PC-3 (cell line): ENCODE results near the gene DIRAS3. TPM values are rescaled to one million over a fixed set of nuclear protein-coding genes. Genes with fewer than 3 reads are reported as not detected.
"Not testable (repeated sequence)": the region's sequence is repeated elsewhere in the genome, so short reads cannot be mapped to it uniquely, and the experiment has no call there.

ENCODE experiments used
- ATAC-seq: fragments of 200-7000 bp; cut with Tn5 transposase; 2 replicates; pipeline ENCODE4 v1.9.1; 2020; ENCODE audit warnings: mild to moderate bottlenecking, moderate library complexity
- BruUV-seq: library from RNA; stranded (reverse); fragments of 400-500 nt; replicated peaks from 2 replicates; lab custom pipeline; 2021; lab: Mats Ljungman, UMichigan
- CTCF ChIA-PET: fragments of 300-600 bp; sonication (Branson Sonifier 250); formaldehyde crosslinking; loops from one replicate; lab custom pipeline; 2022; ENCODE audit warnings: antibody characterized with exemption; lab: Charles Lee
- POLR2A ChIA-PET: fragments of 300-600 bp; sonication (Branson Sonifier 250); formaldehyde crosslinking; loops from one replicate; lab custom pipeline; 2022; ENCODE audit warnings: antibody characterized with exemption; ENCODE audit not compliant: unreplicated experiment; lab: Charles Lee
- DNase-seq: peaks from one replicate; pipeline ENCODE4 v3.0.0-alpha.2; 2015
- H2AFZ ChIP-seq: fragments of 300-600 bp; sonication (generic); 2 replicates; pipeline ENCODE4 v1.6.0; 2016; ENCODE audit warnings: antibody characterized with exemption, low read length
- H3F3A ChIP-seq: fragments of 300-600 bp; sonication (generic); one replicate; pipeline ENCODE4 v1.6.0; 2017; ENCODE audit warnings: antibody characterized with exemption, low read length, control low read depth, mild to moderate bottlenecking; ENCODE audit not compliant: unreplicated experiment
- H3K27ac ChIP-seq: fragments of 300-600 bp; sonication (generic); 2 replicates; pipeline ENCODE4 v1.5.1; 2016; ENCODE audit warnings: mild to moderate bottlenecking, low read length
- H3K27me3 ChIP-seq: fragments of 300-600 bp; sonication (generic); 2 replicates; pipeline ENCODE4 v1.6.1; 2016; ENCODE audit warnings: low read length, mixed read lengths
- H3K36me3 ChIP-seq: fragments of 300-600 bp; sonication (generic); 2 replicates; pipeline ENCODE4 v1.6.1; 2016; ENCODE audit warnings: low read depth, mixed run types, low read length, mixed read lengths
- H3K4me1 ChIP-seq: fragments of 300-600 bp; sonication (generic); 2 replicates; pipeline ENCODE4 v1.5.1; 2016; ENCODE audit warnings: low read length; ENCODE audit not compliant: insufficient read depth
- H3K4me2 ChIP-seq: fragments of 300-600 bp; sonication (generic); 2 replicates; pipeline ENCODE4 v1.6.0; 2016; ENCODE audit warnings: low read length
- H3K4me3 ChIP-seq: fragments of 300-600 bp; sonication (generic); 2 replicates; pipeline ENCODE4 v1.5.1; 2016; ENCODE audit warnings: mild to moderate bottlenecking, low read length, mixed read lengths
- H3K79me2 ChIP-seq: fragments of 300-600 bp; sonication (generic); 2 replicates; pipeline ENCODE4 v1.6.1; 2017; ENCODE audit warnings: low read length, mixed read lengths
- H3K9ac ChIP-seq: fragments of 300-600 bp; sonication (generic); 2 replicates; pipeline ENCODE4 v1.6.0; 2016; ENCODE audit warnings: mild to moderate bottlenecking, low read length
- H3K9me2 ChIP-seq: fragments of 300-600 bp; sonication (generic); replicated peaks from 2 replicates; pipeline ENCODE4 v1.6.1; 2016; ENCODE audit warnings: mixed run types, low read length, mixed read lengths
- H3K9me3 ChIP-seq: fragments of 300-600 bp; sonication (generic); 2 replicates; pipeline ENCODE4 v1.6.1; 2016; ENCODE audit warnings: low read length, mixed read lengths
- H4K20me1 ChIP-seq: fragments of 300-600 bp; sonication (generic); 2 replicates; pipeline ENCODE4 v1.6.1; 2016; ENCODE audit warnings: low read length, mixed read lengths
- EZH2 ChIP-seq: fragments of 300-600 bp; sonication (generic); IDR thresholded peaks from one replicate; pipeline ENCODE4 v1.6.1; 2017; ENCODE audit warnings: antibody characterized with exemption, mild to moderate bottlenecking, low read length; ENCODE audit not compliant: unreplicated experiment
- EZH2phosphoT487 ChIP-seq: fragments of 300-600 bp; sonication (generic); IDR thresholded peaks from 2 replicates; pipeline ENCODE4 v1.6.1; 2018; ENCODE audit warnings: mild to moderate bottlenecking, antibody characterized with exemption, low read length, borderline replicate concordance
- intact Hi-C: fragments of 100-400 bp; cut with micrococcal nuclease; formaldehyde crosslinking; loops from 2 replicates; pipeline ENCODE4 v1.9.0; 2023
- total RNA-seq: library from RNA; depleted of rRNA; stranded (reverse); fragments of >200 nt; gene quantifications from 2 replicates; pipeline ENCODE4 v1.2.3, GENCODE V29; 2014
- TF ChIP-seq, protein P1 (sequence below): fragments of 300-600 bp; sonication (generic); conservative IDR thresholded peaks from 2 replicates; pipeline ENCODE4 v1.5.1; 2017; ENCODE audit warnings: antibody characterized with exemption, low read depth, mild to moderate bottlenecking, low read length

The DIRAS3 gene
- total RNA-seq, 1 experiment from 2014 or later: not detected

DNA sequence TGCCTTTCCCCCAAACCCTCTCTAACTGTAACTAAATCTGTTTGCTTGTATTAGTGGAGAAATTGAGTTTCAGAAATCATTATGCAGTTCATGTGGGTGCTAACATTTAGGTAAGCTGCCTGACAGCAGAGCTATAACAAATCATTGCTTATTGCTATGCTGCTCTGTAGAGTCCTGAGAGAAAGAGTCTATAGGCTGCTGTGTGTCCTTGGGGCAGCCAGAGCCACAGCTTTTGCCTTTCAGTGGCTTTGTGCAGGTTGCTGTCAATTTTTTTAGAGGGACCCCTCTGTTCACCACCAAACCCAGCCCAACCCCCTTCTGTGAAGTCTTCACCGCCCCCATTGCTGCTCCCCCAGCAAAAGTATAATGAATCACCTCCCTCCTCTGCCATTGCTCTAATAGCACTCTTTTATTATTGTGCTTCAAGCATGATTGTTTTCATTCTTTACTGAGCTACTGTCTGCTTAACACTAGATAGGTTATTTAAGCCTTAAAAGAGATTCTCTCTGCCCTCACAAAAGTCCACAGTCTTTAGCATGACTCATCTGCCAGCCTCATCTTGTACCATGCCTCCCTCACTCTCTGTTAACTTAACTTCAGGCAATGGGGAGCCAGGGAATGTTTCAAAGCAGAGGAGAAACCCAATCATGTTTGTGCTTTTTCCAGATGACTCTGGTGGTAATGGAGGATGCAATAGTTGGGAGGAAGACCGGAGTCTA lies 38.6 kb downstream of the DIRAS3 start:
- ChIA-PET CTCF (interaction anchor here (1.1 kb wide), 1 partner anchor 158 kb away, joined by 5 read pairs; no protein-coding TSS in a partner anchor), POLR2A (no interaction called here)
- no peak overlapping the region for H3K9ac ChIP-seq
- H3K27ac ChIP-seq: no peak overlapping the region
- H3K9me3 ChIP-seq: no peaks in the 10 kb centered on the region
- no peaks in the 10 kb centered on the region for H3F3A ChIP-seq
- no peak overlapping the region for H3K4me3 ChIP-seq
- H3K27me3 ChIP-seq: no peaks in the 10 kb centered on the region
- H3K4me2 ChIP-seq: no peak overlapping the region
- no peaks in the 10 kb centered on the region for H3K4me1 ChIP-seq
- H3K36me3 ChIP-seq: no peaks in the 10 kb centered on the region
- no TSS peak for BruUV-seq
- no peaks in the 10 kb centered on the region for H3K79me2 ChIP-seq
- DNase-seq: no peak
- intact Hi-C loops: loop anchor here (2.0 kb wide), 1 partner anchor 99 kb away; no protein-coding TSS in a partner anchor
- TF ChIP-seq EZH2phosphoT487: no peak
- TF ChIP-seq EZH2: no peak
- TF ChIP-seq, protein P1, sequence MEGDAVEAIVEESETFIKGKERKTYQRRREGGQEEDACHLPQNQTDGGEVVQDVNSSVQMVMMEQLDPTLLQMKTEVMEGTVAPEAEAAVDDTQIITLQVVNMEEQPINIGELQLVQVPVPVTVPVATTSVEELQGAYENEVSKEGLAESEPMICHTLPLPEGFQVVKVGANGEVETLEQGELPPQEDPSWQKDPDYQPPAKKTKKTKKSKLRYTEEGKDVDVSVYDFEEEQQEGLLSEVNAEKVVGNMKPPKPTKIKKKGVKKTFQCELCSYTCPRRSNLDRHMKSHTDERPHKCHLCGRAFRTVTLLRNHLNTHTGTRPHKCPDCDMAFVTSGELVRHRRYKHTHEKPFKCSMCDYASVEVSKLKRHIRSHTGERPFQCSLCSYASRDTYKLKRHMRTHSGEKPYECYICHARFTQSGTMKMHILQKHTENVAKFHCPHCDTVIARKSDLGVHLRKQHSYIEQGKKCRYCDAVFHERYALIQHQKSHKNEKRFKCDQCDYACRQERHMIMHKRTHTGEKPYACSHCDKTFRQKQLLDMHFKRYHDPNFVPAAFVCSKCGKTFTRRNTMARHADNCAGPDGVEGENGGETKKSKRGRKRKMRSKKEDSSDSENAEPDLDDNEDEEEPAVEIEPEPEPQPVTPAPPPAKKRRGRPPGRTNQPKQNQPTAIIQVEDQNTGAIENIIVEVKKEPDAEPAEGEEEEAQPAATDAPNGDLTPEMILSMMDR: no peak
- no peak for ATAC-seq
- H4K20me1 ChIP-seq: no peaks in the 10 kb centered on the region
- H2AFZ ChIP-seq: no peak overlapping the region
- no peaks in the 10 kb centered on the region for H3K9me2 ChIP-seq

DNA sequence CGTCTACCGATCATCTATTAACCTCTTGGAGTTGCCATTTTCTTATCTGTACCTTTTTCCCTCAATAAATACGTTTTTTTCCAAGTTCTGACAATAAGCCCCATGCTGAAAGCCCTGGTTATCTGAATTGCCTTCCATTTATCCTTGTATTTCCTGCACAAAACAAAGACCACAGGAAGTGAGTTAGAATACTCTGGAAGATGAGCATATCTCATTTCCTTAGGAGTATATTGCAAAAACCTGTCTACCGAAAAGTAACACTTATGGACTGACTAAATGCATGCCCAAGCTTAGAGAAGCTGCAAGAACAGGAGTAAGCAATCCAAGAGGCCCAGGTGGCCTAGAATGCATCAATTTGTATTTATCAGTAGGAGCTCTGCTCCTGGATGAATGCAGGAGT lies 39.9 kb downstream of the DIRAS3 start:
- Histone ChIP-seq H3K4me3 (no peak overlapping the region), H2AFZ (no peak overlapping the region), H3K4me2 (no peak overlapping the region), H3K27me3 (no peaks in the 10 kb centered on the region), H3K4me1 (no peaks in the 10 kb centered on the region), H3K9me2 (no peaks in the 10 kb centered on the region), H3K27ac (no peak overlapping the region), H3F3A (no peaks in the 10 kb centered on the region), H3K36me3 (no peaks in the 10 kb centered on the region), H3K79me2 (no peaks in the 10 kb centered on the region), H3K9ac (no peak overlapping the region), H4K20me1 (no peaks in the 10 kb centered on the region), H3K9me3 (no peaks in the 10 kb centered on the region)
- intact Hi-C loops: loop anchor here (1.0 to 2.0 kb wide), 3 partner anchors 100 to 244 kb away; no protein-coding TSS in a partner anchor
- ATAC-seq: no peak; the same call in 1 of the 2 replicates
- DNase-seq: no peak
- POLR2A ChIA-PET: no interaction called here
- CTCF ChIA-PET: interaction anchor here (0.6 to 1.3 kb wide), 5 partner anchors 31 to 244 kb away, joined by 3 to 7 read pairs (median 4); no protein-coding TSS in a partner anchor
- TF ChIP-seq EZH2phosphoT487 (no peak), EZH2 (no peak)
- TF ChIP-seq, protein P1: no peak
- BruUV-seq: no TSS peak

DNA sequence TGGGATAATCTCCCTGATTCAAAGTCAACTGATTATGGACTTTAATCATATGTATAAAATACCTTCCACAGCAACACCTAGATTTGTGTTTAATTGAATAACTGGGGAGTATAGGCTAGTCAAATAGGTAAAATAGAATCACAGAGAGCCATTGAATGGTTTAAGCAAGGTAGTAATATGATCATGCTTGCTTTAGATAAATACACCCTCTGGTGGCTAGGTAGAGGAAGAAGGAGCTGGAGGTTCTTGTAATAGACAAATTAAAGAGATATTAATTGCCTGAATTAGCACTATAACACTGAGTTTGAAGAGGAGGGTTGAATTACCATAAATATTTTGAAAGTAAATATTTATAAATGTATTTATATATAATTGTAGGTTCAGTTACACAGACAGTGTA lies 40.3 kb downstream of the DIRAS3 start:
- no peaks in the 10 kb centered on the region for H3K36me3 ChIP-seq
- no peak overlapping the region for H3K4me2 ChIP-seq
- H3K4me1 ChIP-seq: no peaks in the 10 kb centered on the region
- H3K27ac ChIP-seq: no peak overlapping the region
- no TSS peak for BruUV-seq
- no peak overlapping the region for H3K9ac ChIP-seq
- no peaks in the 10 kb centered on the region for H4K20me1 ChIP-seq
- no peaks in the 10 kb centered on the region for H3K9me2 ChIP-seq
- intact Hi-C loops: loop anchor here (1.0 to 2.0 kb wide), 3 partner anchors 101 to 244 kb away; no protein-coding TSS in a partner anchor
- no peaks in the 10 kb centered on the region for H3K27me3 ChIP-seq
- ChIA-PET CTCF (interaction anchor here (0.6 to 1.3 kb wide), 4 partner anchors 31 to 244 kb away, joined by 3 to 7 read pairs (median 4); no protein-coding TSS in a partner anchor), POLR2A (no interaction called here)
- no peak overlapping the region for H2AFZ ChIP-seq
- peak; percentile 53 for DNase-seq
- peak; percentile 82 for ATAC-seq
- H3K4me3 ChIP-seq: no peak overlapping the region
- no peaks in the 10 kb centered on the region for H3K9me3 ChIP-seq
- H3K79me2 ChIP-seq: no peaks in the 10 kb centered on the region
- H3F3A ChIP-seq: no peaks in the 10 kb centered on the region
- TF ChIP-seq, protein P1: peak; percentile 73
- TF ChIP-seq EZH2: no peak

DNA sequence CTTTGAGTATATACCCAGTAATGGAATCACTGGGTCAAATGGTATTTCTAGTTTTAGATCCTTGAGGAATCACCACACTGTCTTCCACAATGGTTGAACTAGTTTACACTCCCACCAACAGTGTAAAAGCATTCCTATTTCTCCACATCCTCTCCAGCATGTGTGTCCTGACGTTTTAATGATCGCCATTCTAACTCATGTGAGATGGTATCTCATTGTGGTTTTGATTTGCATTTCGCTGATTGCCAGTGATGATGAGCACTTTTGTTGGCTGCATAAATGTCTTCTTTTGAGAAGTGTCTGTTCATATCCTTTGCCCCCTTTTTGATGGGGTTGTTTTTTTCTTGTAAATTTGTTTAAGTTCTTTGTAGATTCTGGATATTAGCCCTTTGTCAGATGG lies 46.8 kb downstream of the DIRAS3 start:
- ATAC-seq, H3K79me2 ChIP-seq: not testable (repeated sequence)

More for the DNA sequence above, 46.8 kb downstream of the DIRAS3 start:
- H3K9me3 ChIP-seq, H3K4me3 ChIP-seq, H3K36me3 ChIP-seq, H3K27me3 ChIP-seq, H2AFZ ChIP-seq, H3K4me1 ChIP-seq, CTCF ChIA-PET, H3K4me2 ChIP-seq, H4K20me1 ChIP-seq, DNase-seq, H3K27ac ChIP-seq, H3K9me2 ChIP-seq, intact Hi-C loops, BruUV-seq, POLR2A ChIA-PET, H3K9ac ChIP-seq, H3F3A ChIP-seq: not testable (repeated sequence)
